Endothelial cell of umbilical vein (primary cell): ENCODE results near the gene GPR146.

Source experiments
- CTCF ChIP-seq, 2 donors: IDR thresholded peaks; 1 replicate in 1 of 2; 2 replicates in 1 of 2; pipeline ENCODE4 v1.5.1; 2011; ENCODE audit warnings: low read length in 2 of 2, mild to moderate bottlenecking in 2 of 2, moderate library complexity in 2 of 2, control low read depth in 1 of 2, inconsistent platforms in 1 of 2, low read depth in 1 of 2; ENCODE audit not compliant: insufficient read depth in 1 of 2; ENCODE audit errors: extremely low read depth in 1 of 2
- EZH2 ChIP-seq: IDR thresholded peaks from 2 replicates; pipeline ENCODE4 v1.6.1; 2012; ENCODE audit warnings: borderline replicate concordance, low read depth, mild to moderate bottlenecking, moderate library complexity, low read length, inconsistent platforms; ENCODE audit not compliant: severe bottlenecking
- POLR2AphosphoS5 ChIP-seq: IDR thresholded peaks from 2 replicates; pipeline ENCODE4 v1.6.1; 2012; ENCODE audit warnings: low read depth, mild to moderate bottlenecking, control low read depth, low read length, moderate library complexity; ENCODE audit not compliant: insufficient read depth

- no peak for TF ChIP-seq CTCF (IDR thresholded peaks at IDR 0.05; ENCODE audit: extremely low read depth in 1 of 2, insufficient read depth in 1 of 2, low read depth in 1 of 2, low read length in 2 of 2)
- no peak for TF ChIP-seq EZH2
- TF ChIP-seq POLR2AphosphoS5: no peak
These were observed 37.6 kb downstream of the GPR146 start for GRCh38 chr7:1081931-1082401.
